EH (cell line): ENCODE data around the gene SPATA17.
"Not testable (repeated sequence)": the region's sequence is repeated elsewhere in the genome, so short reads cannot be mapped to it uniquely, and the experiment has no call there.

Experiments
- DNase-seq: peaks from one replicate; pipeline ENCODE4 v3.0.0-alpha.2; 2015; ENCODE audit warnings: low read depth

SPATA17 gene

DNA sequence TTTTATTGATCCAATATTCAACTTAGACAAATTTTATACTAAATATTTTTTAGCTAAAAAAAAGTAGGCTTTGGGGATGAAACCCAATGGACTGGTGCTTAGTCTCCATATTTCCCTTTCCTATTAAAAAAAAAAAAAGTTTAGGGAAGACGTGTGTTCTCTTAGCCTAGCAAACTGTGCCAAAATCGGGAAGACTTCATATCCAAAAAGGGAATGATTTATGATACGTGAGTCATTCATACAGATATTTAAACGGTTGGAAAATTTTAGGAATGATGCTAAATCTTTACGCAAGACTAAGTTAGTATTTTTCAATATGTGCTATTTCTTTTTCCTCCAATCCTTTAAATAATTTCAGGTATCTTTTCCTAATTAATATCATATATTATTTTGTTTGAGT lies 50.7 kb downstream of the SPATA17 start:
- DNase-seq = no peak

DNA sequence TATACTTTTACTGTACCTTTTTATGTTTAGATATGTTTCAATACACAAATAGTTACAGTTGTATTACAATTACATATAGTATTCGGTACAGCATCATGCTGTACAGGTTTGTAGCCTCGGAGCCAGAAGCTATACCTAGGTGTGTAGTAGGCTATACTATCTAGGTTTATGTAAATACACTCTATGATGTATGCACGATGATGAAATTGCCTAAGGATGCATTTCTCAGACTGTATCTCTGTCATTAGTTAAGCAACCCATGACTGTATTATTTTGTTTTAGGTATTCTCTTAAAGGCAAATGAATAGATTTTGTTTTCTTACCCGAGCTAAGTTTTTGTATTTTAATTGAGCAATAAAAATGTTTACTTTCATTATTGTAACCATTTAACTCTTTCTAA lies 56.4 kb downstream of the SPATA17 start:
- no peak for DNase-seq

DNA sequence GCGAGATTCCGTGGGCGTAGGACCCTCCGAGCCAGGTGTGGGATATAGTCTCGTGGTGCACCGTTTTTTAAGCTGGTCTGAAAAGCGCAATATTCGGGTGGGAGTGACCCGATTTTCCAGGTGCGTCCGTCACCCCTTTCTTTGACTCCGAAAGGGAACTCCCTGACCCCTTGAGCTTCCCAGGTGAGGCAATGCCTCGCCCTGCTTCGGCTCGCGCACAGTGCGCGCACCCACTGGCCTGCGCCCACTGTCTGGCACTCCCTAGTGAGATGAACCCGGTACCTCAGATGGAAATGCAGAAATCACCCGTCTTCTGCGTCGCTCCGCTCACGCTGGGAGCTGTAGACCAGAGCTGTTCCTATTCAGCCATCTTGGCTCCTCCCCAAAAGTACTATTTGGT lies 65.0 kb downstream of the SPATA17 start:
- not testable (repeated sequence) for DNase-seq

DNA sequence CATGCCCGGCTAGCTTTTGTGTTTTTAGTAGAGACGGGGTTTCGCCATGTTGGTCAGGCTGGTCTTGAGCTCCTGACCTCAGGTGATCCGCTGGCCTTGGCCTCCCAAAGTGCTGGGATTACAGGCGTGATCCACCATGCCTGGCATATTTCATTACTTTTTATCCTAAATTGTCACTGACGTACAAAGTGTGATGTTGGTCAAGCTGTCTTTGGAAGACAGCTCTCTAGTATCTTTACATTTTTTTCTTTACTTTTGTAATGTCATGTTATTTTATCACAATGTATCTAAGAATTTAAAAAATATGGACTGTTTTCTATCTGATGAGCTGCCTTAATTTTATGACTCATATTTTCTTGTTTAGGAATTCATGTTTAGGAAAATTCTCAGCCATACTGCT lies 72.2 kb downstream of the SPATA17 start:
- DNase-seq = no peak

DNA sequence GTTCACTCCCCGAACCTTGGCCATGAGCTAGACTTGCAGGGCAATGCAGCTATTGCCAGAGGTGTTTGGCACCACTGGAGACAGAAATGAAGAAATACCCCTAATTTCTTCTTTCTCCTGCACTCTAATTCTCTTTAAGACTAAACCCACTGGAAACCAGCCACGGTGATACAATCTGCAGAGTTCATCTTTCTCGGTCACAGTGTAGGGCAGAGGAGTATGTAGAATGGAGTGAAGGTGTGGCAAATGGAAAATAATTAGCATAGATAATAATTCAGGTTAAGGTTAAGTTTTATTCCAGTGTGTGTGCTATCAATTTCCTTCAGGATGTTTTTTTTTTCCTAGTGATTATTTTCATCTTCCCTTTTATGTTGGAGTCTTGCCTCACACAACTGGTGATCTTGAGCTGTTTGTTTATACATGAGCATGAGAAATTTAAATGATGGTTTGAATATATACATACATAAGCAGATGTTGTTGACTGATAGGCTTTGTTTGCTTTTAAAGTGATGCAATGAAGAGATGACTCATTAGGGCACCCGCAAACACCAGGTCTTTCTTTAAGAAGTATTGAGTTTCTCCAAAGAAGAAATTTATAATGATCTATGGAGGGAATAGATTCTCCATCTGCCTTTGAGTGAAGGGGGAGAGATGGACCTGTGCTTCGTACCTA lies 81.9 kb downstream of the SPATA17 start:
- no peak for DNase-seq

DNA sequence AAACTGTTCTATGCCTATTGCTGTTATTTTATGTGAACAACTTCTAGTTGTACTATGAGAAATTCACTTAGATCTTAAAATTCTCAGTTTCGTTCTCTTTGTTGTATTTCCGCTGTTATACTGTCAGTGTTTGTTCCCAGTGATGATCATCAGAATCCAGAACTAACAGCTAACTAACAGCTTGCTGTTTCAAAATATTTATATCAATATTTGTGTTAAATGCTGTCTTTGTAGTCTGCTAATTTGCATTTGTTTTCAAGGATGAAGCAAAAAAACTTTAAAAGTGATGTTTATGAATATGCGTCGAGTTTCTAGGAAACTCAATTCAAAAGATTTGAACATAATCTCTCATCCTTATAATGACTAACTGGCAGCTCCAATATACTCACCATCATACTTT lies 84.5 kb downstream of the SPATA17 start:
- DNase-seq = no peak

DNA sequence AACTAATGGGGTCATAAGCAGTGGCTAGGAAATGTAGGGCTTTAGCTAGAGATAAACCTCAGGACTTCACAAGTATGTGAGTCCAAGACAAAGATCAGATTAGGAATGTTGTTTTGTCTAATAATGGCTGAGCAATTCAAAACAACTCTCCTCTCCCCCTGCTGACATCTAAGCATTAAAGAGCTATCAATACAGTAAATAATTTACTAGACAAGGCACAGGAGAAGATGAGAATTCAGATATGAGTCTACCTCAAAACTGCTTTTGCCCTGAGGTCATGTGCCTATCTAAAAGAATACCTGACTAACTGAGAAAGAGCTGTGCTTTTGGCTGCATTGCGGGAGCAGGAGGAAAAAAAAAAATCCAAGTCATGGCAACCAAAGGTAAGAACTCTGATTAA lies 86.8 kb downstream of the SPATA17 start:
- DNase-seq = no peak

DNA sequence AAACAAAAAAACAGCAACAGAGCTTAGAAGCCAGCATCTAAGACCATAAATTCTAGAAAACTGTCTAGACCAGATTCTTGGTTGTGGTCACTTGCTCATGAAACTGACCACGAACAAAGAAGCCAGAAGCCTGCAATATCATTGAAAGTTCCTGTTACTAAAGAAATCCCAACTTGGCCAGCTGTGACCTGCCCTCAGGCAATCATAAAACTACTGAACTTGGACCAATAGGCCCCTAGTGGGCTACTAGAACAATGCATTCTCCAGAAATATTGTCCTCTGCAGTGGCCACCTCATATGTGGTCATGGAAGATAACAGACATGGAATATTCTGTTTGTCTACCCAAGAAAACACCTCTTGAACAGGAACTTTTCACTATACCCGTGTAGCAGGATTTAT lies 87.7 kb downstream of the SPATA17 start:
- DNase-seq = peak; percentile 19

DNA sequence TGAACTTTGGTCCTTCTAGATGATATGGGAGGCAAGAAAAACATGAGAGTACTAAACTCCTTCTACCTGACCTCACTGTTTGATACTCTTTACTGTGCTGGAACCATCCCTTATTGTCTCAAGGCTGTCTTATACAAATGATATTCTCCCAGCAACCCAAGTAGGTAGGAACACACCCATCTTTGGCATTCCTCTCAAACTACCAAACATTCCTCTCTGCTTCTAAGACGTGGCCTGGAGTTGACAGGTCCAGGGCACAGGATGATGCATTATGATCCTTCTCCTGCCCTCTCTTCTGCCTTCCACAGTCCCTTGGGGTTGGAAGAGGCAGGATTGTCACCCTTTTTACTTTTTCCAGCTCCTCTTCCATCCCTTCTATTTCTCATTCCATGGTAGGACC lies 90.5 kb downstream of the SPATA17 start:
- no peak for DNase-seq

DNA sequence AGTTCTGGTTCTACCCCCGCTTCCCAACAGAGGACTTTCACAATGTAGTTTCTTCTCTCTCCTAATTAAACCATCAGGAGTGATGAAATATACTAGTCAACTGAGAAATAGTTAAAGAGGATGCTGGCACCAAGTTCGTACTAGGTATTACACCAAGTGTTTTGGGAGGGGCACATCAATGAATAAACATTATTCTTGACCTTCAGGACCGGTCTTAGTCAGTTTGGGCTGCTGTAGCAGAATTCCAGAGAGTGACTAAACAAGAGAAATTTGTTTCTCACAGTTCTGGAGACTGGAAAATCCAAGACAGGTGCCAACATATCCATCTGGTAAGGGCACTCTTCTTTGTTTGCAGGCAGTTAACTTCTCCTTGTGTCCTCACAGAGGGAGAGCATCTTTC lies 103.8 kb downstream of the SPATA17 start:
- no peak for DNase-seq

DNA sequence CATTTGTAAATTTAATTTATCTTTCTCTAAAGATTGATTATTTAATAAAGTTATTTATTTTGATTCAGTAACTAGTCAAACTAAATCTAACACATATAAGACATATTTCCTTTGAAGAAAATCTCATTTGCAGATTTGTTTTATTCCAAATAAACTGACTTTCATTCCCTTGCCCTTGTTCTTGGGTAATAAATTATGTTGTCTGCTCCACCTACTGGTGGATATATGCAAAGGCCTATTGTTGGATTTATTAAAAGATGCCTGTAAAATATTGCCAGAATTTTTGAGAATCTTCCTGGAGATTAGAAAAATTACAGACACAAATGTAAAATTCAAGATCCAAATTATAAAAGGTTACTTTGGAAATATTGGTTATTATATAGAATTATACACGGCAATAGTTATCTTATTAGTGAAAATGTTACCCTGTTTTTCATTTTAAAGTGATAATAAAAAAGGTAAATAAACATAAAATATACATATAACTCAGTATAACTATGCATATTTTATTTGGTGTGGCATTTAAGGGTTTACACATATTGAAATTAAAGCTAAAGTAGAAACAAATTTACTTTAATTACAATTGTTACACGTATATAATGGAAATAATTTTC lies 116.1 kb downstream of the SPATA17 start:
- peak; percentile 35 for DNase-seq

DNA sequence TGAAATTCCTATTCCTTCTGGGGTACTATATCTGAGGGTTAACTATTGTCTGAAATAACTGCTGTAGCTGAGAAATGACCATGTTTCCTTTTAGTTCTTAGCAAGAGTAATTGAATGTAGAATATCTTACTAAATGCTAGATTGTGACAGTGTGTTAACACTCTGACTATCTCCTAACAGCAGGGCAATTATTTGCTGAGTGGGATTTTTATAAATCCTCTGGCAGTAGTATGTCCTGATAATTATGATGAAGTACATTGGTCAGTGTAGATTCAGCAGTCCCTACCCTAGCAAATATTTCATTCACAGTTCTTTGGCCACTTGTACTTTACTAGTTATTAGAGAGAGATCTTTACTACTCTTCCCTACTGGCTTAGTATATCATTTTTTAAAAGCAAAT lies 138.6 kb downstream of the SPATA17 start:
- no peak for DNase-seq

DNA sequence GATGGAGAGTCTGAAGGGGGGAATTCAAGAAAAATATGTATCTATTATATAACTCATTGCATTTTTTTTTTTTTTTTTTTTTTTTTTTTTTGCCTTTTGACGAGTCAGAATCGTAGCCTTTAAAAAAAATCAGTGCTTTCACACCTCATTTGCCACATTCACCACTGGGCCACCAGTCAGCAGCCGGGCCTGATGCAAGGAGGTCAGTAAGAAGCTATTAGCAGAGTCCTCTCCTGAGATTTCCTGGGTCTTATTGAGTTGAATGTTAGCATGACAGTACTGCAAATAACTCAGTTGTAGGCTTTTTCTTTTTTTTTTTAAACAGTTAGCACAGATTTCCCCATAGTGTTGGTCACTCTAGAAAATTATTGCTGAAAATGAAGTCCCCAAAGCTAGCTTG lies 139.8 kb downstream of the SPATA17 start:
- DNase-seq = no peak

DNA sequence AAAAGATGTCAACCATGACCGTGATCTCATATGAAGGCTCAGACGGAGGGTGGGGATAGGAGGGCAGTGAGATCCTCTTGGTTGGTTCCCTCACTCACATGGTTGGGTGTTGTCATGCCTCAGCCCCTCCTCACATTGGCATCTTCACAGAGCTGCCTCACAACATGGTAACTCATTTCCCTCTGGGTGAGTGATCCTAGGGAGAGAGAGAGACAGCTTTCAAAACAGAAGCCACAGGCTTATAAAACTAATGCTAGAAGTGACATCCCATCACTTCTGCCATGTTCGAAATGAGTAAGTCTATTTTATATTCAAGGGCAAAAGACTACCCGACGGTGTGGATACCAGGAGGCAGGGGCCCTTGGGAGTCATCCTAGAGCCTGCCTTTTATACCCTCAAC lies 145.5 kb downstream of the SPATA17 start:
- DNase-seq = no peak

DNA sequence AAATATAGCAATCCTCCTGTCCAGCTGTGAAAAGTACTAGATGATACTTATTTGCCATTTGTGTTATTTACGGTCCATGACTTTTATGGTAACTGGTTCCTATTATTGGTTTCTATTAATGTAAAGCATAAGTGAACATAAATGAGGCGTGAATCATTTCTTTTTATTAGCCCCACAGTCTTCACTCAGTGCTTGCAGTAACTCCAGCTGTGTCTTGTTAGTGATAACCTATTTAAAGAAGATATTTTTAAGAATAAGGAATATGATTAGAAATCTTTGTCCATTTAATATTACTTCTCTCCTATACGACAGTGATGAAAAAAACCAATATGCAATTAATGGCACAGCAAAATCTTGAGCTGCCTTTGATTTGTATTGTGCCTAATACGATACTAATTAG lies 149.9 kb downstream of the SPATA17 start:
- DNase-seq = no peak

DNA sequence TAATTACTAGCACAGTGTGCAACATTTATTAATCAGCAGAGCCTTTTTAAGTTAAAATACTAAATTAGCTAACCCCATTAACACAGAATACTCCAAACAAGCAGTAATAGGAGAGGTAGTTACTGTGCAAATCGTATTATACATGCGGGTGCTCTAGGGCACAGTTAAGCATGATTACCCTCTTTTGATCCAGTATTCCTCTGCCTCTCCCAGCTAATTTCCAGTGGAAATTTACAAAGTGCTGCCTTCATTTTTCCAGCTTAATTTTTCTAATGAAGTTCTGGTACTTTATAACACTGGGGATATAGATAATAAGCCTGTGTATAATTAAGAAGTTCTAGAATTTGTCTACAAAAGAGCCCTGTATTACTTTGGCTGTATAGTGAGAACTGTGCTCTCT lies 159.9 kb downstream of the SPATA17 start:
- no peak for DNase-seq

DNA sequence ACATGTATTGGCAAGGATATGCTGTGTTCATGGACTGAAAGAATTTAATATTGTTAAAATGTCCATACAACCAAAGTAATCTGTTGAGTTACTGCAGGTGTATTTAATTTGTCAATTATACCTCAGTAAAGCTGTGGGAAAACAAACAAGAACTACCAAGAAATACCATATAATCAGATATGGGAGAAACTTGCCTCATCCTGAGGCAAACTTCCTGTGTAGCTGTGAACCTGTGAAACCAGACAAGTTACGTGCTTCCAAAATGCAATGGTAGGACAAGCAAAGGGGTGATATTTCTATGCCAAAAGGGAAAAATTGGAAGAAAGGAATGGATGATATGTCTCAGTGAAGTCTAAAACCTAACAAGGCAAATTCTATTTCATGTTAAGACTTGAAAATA lies 174.6 kb downstream of the SPATA17 start:
- no peak for DNase-seq

DNA sequence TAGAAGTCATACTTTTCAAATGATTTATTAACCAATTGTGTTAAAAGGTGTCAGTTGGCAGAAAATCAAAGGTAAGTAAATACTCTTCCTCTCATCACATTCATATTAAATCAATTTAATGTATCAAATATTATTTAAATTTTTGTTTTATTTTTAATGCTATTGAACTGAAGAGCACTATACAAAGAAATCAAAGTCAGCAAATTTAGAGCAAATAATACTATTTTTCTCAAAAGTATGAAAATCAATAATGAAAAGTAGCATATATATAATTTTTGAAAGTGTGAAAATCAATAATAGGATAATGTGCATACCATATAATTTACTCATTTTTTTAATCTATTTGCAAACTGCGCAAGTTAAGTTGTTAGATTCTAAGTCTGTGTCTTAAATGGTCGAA lies 181.0 kb downstream of the SPATA17 start:
- no peak for DNase-seq

DNA sequence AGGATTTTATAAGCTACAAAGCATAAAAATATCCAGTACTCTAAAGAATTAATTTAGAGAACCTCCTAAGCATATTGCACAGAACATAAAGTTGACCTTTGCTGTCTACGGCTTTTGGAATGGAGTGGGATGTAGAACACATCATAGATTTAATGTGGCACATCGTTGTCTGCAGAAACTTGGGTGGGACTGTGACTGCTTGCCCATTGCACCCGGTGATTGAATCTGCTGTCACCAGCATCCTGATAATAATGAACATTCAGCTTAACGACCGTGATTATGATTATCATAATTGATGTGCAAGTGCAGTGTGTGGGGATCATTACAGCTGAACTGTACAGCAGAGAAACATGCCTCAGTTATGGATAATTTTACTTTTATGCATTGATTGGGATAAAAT lies 181.9 kb downstream of the SPATA17 start:
- no peak for DNase-seq

DNA sequence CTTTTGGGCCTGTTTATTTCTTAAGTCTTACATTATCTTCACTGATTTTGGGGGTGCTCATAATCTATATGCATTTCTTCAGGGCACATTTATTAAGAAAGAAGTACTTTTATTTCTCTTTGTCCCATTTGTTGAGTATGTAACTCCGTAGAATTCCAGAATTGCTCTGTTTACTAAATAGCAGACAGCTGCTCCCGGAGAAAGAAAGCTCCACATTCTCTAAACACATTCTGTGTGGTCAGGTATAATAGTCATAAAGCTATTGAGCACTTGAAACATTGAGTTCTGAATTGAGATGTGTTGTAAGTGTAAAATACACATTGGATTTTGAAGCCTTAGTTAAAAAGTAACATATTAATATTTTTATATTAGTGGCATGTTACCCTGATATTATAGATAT lies 206.5 kb downstream of the SPATA17 start:
- DNase-seq = no peak

DNA sequence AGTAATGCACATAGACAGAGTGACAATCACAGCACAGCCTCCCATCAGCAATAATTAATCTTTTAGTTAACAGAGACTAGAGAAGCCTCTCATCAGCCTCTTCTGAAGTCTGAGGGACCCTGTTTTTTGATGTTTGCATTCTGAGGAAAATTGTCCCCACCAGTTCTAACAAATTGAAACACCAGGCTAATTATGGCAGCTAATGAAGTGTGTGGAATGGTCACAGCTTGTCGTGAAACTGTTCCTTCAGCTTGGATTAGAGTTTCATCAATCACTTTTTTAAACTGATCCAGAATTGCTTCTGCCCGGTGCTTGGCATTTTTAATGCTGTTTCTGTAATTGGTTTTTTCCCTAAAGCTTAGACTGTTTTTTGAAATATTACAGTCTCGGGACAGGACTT lies 208.0 kb downstream of the SPATA17 start:
- DNase-seq = no peak

DNA sequence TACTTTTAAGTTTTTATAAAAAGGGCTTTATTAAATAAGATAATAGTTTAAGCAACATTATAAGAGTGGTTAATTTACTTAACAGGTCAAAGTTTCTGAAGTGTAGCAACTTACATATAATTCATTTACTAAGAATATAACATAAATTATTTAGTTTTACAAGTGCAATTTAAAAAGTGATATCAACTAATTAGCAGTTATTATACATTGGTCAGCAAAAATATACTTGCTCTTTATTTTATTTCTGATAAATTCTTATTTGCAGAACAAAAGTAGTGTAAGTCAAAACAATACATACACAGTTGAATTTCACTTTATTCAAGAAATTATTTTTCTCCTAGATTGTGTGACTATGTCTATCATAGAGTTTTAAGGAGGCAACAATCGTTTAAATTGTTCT lies 215.6 kb downstream of the SPATA17 start:
- no peak for DNase-seq

DNA sequence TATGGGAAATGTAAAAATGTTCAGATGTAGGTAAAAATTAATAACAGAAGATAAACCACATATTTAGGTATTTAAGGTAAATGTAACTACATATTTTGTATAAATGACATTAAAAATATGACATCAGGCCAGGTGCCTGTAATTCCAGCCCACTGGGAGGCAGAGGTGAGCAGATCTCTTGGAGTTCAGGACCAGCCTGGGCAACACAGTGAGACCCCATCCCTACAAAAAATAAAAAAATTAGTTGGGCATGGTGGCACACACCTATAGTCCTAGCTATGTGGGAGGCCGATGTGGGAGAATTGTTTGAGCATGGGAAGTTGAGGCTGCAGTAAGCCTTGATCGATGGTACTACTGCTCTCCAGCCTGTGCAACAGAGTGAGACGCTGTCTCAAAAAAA lies 216.5 kb downstream of the SPATA17 start:
- DNase-seq = no peak

DNA sequence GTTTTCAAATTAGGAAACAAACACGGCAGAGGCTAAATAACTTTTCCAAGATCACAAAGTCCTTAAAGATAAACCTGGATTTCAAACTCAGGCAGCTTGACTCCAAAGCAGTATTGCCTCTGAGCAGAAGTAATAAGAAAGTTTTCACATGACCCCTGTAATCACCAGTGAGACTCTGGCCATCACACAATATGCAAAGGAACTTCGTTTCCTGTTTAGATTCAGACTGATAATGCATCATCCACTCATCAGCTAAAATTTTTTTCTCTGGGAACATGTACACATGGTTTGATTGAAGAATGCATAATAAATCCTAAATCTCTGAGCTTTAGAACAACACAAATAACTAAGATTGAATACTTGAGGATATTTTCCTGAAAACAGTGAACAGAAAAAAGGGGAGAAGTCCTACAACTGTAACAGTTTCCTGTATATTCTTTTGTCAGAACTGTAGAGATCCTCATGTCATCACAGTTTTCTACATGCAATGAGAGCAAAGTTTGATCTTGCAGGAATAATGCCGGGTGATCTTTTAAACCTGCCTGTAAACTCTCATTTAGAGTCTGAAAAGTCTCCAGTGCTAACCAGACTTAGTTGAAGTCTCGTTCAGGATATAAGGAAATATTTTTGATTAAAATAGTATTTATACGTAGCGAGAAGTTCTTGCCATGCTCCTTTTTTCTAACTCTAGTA lies 225.3 kb downstream of the SPATA17 start:
- DNase-seq = peak; percentile 1
